GM18858 (cell line): ENCODE data around the gene STK10.

Experiments
- ATAC-seq: cut with Tn5 transposase; IDR thresholded peaks from one replicate; pipeline ENCODE4 v1.9.1; 2021; ENCODE audit not compliant: unreplicated experiment

STK10 gene

DNA sequence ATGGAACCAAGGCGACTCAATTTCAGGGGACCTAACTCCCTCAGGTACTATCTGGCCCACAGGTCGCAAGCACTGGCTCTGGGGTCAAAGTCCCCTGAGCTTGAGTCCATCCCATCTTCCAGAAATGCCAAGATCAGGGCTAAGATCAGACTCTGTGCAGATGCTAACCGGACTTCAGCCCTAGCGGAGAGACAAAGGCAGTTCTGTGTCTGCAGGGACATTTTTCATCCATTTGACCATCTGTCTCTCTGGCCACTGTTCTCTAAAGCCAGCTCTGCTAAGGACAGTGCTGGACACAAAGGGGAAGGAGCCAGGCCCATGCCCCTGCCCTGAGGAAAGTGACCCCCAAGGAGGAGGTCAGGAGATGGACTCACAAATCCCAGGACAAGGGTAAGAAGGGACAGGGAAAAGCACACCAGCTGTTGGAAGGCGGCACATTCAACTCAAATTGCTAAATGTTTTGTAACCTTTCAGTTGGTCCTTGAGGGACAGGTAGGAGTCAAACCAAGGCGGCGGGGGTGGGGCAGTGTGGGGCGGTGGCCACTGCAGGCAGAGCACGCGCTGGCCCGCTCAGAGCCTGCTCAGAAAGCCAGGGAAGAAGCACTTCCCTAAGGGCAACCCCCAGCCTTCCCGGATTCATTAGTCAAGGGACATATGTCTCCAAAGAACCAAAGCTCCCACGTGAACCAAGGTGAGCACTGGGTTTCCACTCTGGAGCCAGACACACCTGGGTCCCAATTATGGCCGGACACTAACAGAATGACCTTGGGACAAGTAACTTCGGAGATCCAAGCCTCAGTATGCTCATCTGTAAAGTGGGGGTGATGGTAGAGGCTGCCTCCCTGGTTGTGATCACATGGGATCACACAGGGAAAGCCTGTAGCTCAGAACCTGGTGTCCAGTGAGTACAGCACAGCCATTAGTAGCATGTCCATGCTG is 42.8 kb downstream of the STK10 start:
- no peak for ATAC-seq

DNA sequence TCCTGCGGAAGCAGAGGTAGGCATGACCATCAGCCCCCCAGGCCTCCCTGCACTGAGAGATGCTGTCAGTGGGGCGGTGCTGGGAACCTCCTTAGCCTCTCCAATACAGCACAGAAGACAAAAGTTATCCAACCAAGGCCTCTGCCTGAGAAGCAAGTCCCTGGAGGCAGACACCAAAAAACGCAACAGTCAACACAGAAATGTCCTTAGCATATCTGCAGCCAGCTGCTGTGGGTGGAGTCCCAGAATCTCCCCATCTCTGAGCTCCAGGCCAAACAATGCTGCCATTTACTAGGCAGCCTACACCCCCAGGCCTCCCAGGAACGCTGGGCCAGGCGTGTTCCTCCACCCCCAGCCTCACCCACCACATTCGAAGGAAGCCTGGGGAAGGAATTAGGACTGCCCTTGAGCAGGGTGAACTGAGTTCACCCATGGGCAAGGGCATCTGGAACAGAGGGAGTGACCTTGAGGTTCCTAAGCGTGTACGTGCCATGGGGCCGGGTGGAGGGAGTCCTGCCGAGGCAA is 43.7 kb downstream of the STK10 start:
- peak; percentile 47 for ATAC-seq

DNA sequence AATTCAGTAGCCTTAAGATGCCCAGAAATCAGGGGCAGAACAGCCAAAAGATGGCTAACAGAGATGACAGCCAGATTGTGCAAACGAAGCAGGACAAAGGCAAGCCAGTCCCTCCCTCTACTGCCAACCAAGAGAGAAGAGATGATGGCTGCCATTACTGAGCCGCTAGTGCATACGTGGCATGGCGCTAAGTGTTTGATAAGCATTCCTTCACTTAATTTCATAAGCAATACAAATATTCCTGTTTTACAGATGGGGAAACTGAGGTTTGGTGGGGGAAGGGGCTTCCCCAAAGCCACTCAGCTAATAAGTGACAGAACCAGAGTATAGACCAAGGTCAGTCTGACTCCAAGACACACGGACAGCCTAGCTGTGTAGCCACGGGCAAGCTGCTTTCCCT is 44.1 kb downstream of the STK10 start:
- no peak for ATAC-seq

DNA sequence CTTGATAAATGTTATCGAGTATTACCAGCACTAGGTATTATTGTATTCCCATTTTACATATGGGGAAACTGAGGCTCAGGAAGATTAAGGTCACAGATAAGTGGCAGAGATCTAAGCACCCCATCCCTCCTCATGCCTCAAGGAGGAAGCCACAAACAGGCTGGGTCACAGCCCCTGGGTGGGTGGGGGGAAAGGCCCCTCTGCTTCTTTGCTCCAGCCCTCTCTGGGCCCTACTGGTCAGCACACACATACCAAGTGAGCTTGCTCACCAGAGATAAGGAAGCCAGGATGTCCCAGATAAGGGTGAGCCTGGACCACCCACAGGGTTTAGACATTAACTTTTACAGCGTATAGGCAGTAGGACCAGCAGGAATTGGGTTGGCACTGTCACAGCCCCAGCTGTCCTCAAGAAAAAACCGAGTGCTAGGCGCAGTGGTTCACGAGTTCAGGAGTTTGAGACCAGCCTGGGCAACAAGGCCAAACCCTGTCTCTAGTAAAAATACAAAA is 45.3 kb downstream of the STK10 start:
- ATAC-seq: no peak

DNA sequence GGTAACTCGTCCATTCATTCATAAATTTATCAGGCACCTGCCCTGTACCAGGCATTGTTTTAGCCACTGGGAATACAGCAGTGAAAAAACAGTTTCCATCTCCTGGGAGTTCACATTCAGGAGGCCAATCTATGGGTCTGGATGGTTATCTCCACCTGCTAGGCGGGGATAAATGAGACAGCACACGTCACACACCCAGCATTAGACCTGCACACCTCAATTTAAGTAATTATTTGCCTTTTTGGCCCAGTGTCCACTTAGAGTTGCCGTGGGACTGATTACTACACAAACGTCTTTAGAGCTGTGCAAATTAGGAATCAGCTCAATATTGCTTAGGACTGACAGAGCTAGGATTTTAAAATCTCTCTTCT is 46.1 kb downstream of the STK10 start:
- ATAC-seq: no peak

DNA sequence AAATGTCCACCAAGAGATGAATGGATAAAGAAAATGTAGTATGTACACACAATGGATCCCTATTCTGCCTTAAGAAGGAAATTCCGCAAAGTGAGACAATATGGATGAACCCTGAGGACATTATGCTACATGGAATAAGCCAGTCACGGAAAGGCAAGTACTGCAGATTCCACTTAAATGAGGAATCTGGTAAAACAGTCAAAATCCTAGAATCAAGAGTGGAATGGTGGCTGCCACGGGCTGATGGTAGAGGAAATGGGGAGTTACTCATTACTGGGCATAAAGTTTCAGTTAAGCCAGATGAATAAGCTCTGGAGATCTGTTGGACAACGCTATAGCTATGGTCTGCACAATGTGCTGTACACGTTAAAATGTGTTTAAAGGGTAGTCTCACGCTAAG is 47.2 kb downstream of the STK10 start:
- ATAC-seq: no peak

DNA sequence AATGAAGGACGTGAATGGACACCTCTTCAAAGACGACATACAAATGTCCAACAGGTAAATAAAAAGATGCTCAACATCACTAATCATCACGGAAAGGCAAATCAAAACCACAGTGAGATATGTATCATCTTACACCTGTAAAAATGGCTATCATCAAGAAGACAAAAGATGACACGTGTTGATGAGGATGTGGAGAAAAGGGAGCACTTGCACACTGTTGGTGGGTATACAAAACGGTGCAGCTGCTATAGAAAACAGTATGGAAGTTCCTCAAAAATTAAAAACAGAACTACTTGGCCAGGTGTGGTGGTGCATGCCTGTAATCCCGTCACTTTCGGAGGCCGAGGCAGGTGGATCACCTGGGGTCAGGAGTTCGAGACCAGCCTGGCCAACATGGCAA is 47.9 kb downstream of the STK10 start:
- no peak for ATAC-seq

DNA sequence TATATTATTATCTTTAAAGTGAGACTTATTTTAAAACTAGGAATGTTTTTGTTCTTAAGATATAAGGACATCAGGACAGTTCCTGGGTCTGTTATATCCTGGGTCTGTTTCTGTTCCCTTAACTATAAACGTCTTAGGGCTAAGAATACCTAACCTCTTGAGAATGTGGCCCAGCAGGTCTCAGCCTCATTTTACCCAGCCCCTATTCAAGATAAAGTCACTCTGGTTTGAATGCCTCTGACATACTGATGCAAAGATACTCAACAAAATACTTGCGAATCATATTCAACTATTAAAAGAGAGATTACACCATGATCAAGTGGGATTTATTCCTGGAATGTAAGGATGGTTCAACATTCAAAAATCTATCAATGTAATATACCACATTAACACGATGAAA is 51.0 kb downstream of the STK10 start:
- no peak for ATAC-seq

DNA sequence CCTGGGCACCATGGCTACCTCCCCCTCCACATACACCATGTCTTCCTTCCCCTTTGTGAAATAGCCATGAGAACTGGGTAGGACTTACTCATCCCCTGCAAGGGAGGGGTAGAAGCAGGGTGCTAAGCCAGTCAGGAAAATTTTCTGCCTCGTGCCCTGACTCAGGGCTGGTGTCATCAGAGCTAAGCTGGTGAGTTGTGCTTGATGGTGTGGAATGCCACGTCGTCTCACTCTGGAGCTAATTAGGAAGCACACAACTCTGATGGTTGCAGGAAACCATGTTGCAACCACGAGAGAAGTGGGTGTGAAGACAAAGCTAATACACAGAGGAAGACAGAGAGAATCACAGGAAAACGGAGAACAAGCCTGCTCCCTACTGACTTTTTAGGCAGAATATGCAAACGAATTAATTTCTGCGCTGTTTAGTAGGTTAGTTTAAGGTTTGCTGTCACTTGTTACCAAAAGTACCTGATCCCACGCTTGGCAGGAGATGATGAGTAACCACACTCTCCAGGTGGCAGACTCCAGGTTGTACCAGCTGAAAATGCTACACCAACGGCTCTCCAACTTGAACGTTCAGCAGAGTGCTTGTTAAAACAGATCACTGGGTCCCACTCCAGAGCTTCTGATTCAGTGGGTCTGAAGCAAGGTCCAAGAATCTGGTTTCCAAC is 54.5 kb downstream of the STK10 start:
- ATAC-seq: no peak

DNA sequence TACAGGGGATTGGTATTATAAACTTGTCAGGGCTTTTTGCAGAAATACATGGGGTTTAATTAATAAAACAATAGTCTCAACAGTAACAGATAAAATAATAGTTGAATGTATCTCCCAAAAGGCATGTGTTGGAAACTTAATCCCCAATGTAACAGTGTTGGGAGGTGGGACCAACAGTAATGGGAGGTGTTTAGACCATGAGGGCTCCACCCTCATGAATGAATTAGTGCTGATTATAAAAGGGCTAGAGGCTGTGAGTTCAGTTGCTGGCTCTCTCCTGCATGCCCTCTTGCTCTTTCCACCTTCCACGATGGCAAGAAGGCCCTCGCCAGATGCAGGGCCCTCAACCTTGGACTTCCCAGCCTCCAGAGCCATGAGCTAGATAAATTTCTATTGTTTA is 56.3 kb downstream of the STK10 start:
- ATAC-seq: no peak

DNA sequence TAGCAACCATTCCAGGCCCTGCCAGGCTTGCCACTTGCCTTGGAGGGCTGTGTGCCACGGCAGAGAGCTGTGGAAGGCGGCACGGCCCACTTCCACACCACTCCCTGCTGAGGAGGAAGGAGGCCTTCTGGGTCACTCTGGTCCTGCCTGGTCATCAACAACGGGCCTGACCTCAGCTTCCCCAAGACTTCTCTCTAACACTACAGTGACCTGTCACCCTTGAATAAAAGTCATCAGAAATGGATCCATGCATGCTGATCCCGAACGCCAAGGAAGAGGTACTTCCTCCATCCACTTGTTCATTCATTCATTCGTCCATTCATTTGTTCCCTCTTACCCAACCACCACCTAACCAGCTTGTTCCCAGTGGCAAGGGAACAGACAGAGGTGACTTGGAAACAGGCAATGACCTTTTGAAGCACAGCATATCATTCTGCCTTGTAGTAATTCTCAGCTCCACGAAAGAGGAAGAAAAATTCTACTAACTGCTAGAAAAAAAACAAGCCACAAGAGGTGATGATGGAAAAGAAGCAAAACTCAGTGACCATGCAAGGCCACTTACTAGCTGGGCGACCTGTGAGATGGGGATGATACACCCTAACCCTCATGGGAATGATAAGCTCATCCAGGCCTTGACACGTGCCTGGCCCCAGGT is 58.6 kb downstream of the STK10 start:
- no peak for ATAC-seq

DNA sequence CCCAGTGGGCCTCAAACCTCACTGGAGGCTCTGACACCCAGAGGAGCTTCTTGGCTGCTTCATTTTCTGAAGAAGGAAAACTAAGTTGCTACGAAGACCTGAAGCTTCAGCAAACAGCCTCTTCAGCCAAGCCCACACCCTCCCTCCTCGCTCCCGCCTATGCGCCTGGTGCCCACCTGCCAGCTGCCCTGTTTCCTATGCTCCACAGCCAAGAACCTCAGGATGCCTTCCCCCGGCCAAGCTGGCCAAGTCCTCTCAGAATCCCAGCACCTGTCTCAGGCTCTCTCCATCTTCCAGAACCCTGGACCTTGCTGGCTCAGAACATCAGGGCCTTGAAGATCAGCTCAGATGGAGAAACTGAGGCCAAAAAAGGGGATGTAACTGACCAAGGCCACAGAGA is 60.4 kb downstream of the STK10 start:
- ATAC-seq: no peak

DNA sequence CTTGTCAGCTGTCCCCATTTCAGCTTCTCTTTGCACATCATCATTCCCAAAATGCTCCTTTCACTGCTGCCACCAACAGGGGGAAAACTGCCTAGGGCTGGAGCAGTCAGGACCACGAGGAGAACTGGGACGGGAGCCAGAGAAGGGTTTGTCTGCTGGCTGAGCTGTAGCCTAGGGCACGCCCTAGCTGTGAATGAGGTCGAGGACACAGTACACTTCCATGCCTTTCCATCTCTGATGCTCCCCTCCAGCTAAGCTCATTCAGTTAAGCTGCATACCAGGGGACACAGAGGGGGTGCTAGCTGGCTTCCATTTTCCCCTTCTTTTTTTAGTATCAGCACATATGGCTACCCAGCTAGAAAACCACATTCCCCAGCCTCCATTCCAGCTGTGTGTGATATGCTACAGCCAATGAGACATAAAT is 64.7 kb downstream of the STK10 start:
- ATAC-seq: no peak

DNA sequence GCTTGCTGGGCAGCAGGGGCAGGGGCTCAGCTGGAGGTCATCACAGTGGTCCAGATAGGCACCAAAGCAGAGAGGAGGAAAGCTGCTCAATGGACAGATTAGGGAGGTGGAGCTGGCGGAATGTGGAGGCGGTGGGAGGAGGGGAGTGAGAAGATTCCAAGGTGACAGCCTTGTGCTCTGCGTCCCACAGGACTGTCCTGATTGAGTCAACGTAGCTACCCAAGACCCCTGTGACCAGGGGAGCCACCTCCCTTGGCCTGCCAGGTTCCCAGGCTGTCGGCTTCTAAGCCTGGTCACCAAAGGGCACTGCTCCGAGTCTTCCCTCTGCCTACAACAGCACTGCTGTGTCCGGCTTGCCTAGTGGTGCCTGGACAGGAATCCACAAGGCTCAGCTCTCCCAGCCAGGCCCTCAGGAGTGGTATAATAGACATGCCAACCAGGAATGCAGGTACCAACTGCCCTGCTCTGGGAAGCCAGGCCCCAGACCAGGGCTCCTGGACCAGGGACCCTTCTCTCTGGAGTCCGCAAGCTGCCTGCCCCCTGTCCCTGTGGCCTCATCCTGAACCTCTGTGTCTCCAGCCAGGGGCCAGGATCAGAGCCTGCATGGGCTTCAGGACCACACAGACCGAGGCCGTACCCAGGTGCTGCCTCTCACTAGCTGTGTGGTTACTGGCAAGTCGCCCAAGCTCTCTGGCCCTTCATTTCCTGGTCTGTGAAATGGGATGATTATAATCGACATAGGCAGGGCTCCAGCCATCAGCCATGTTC is 67.9 kb downstream of the STK10 start:
- no peak for ATAC-seq

DNA sequence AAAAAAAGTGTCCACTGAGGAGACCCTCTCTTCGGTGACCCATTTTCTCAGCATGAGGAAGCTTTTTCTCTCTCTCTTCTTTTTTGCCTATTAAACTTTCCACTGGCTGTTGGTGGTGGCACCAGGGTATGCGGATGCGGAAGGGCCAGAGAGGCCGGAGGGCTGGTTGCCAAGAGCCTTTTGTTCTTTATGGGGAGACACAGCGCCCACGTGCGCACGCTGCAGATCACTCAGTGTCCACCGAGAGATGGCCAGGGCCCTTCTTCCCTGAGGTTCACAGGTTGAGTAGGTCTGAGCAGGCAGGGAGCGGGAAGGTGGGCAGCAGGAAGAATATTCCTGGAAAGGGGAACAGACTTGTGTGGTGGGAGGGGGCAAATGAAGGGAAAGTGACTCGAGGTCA is 69.1 kb downstream of the STK10 start:
- no peak for ATAC-seq

DNA sequence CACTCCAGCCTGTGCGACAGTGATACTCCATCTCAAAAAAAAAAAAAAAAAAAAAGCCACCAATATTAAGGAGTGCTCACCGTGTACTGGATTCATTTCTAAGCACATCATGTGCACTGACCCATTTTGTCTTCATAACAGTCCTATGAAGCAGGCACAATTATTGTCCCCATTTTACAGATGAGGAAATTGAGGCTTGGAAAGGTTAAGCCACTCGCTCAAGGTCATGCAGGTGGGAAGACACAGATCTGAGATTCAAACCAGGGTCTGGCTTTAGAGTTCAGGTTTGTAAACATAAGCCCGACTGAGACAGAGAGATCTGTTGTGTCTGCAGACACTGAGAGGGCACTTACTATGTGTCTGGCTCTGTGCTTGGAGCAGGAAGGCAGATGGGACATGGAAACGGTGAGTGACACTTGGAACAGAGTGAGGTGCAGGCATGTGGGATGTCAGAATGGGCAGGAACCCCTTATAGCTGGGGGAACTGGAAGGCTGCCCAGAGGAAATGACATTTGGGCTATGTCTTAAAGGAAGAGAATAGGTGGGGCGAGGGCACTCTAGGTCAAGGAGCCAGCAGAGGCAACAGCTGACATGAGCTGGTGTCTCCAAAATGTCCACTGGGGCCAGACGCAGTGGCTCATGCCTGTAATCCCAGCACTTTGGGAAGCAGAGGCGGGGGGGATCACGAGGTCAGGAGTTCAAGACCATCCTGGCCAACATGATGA is 69.9 kb downstream of the STK10 start:
- ATAC-seq: no peak

DNA sequence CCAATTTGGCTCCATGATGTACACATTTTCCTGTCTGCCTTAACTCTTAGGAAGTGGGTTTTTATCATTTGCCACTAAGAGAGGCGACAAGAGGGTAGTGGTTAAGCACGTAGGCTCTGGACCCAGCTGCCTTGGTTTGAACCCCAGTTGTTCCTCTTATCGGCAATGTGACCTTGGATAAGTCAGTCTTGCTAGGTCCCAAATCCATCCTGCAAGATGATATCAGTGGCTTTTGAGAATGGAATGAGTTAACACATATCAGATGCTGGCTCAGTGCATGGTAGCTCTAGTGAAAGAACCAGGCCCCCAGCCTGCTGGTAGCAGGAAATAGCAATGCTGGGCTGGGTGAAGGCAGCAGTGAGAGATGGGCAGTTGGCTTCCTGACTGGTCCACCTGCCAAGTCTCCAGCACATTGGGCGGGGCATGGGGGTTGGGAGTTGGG is 72.5 kb downstream of the STK10 start:
- no peak for ATAC-seq

DNA sequence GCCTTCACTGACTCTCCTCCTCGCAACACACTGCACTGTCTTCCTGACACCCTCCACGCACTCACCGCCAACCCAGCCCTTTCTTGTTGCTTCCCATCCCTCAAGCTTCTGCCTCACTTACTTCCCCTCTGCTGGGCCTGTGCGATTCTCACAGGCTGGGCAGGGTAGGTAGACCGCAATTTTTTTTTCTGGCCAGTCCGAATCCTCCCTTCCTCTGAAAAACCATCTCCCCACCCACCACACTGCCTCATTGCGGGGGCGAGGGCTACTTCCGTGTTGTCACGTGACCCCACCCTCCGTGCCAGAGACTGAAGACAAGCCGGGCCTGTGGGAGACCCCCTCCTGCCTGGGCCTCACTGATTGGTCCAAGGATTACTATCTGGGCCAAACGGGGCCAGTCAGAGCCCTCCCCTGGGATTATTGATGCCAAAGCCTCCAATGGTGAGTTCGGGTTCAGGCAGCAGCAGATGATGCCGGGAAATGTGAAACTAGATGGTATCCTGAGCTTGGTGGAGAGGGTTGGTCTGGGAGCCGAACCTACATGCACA is 73.1 kb downstream of the STK10 start:
- peak; percentile 33 for ATAC-seq

DNA sequence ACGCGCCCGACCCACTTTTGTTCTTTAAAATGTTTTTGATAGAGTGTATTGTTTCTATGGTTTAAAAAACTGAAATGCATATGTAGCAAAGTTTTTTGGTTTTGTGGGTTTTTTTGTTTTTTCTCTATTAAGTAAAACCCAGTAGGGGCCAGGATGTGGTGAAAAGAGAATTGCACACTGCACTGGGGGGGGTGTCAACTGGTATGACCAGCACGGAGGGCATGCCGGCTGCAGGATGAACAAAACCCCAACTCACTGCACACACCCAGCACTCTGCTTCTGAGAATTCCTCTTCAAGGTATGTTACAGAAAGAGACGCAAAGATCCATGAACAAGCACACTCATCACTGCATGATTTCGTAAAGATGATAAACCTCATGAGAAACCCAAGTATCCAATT is 75.0 kb downstream of the STK10 start:
- ATAC-seq: no peak

DNA sequence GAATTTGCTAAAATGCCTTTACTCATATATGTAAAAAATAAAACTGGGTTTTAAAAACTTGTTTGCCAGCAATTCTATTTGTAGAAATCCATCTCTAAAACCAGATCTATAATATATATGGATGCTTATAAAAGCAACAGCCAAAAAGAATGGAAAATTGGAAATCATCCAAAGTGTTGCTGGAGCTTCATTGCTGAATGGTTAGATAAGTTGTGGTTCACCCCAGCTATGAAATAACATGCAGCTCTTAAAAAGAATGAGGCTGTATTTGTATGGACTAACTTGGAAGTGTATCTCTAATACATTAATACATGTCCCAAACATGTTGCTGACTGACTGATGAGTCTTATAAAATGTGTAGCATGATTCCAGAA is 76.2 kb downstream of the STK10 start:
- no peak for ATAC-seq
